Peyer's patch (tissue), 4 donors: Measurements from ENCODE around the gene UTF1. TPM values are rescaled to one million over a fixed set of nuclear protein-coding genes. Genes with fewer than 3 reads are reported as not detected.
"Not testable (repeated sequence)": the region's sequence is repeated elsewhere in the genome, so short reads cannot be mapped to it uniquely, and the experiment has no call there.

ENCODE experiments used
- DNase-seq, 3 donors: peaks; one replicate each; pipeline ENCODE4 v3.0.0-alpha.2; 2017 to 2019
- H3K27ac ChIP-seq, 4 donors: fragments of 200-600 bp; sonication (generic); one replicate each; pipeline ENCODE4 v1.5.1; 2016 to 2019
- H3K27me3 ChIP-seq, 2 donors: fragments of 200-600 bp; sonication (generic); one replicate each; pipeline ENCODE4 v1.5.1; 2019
- H3K36me3 ChIP-seq, 3 donors: fragments of 200-600 bp; sonication (generic); one replicate each; pipeline ENCODE4 v1.5.1; 2016 to 2019
- H3K4me1 ChIP-seq, 4 donors: fragments of 200-600 bp; sonication (generic); one replicate each; pipeline ENCODE4 v1.5.1; 2016 to 2019
- H3K4me3 ChIP-seq, 4 donors: fragments of 200-600 bp; sonication (generic); 1 replicate in 3 of 4; 2 replicates in 1 of 4; pipeline ENCODE4 v1.5.1; 2016 to 2019; ENCODE audit warnings: mild to moderate bottlenecking in 1 of 4
- H3K9me3 ChIP-seq, 4 donors: fragments of 200-600 bp; sonication (generic); one replicate each; pipeline ENCODE4 v1.5.1; 2016 to 2019; ENCODE audit warnings: mild to moderate bottlenecking in 1 of 4
- POLR2A ChIP-seq, 2 donors: fragments of 450-650 bp; IDR thresholded peaks; one replicate each; pipeline ENCODE4 v1.5.1; 2017; ENCODE audit warnings: antibody characterized with exemption in 2 of 2, mild to moderate bottlenecking in 2 of 2, moderate library complexity in 2 of 2
- total RNA-seq, 4 donors: library from RNA; depleted of rRNA; stranded (reverse); fragments of >200 nt; gene quantifications; one replicate each; pipeline ENCODE4 v1.1.0, GENCODE V29; 2016
- TF ChIP-seq, protein P1 (sequence below), 6 experiments: fragments of 450-650 bp in 4 of 6; fragments of 200-600 bp in 2 of 6; sonication (generic) in 1 of 6; IDR thresholded peaks; one replicate each; pipeline ENCODE4 v1.5.1; 2017 to 2019; ENCODE audit warnings: antibody characterized with exemption in 6 of 6, mild to moderate bottlenecking in 3 of 6, moderate library complexity in 1 of 6

UTF1 gene
- total RNA-seq, 4 donors from 2014 or later, result not detected

DNA sequence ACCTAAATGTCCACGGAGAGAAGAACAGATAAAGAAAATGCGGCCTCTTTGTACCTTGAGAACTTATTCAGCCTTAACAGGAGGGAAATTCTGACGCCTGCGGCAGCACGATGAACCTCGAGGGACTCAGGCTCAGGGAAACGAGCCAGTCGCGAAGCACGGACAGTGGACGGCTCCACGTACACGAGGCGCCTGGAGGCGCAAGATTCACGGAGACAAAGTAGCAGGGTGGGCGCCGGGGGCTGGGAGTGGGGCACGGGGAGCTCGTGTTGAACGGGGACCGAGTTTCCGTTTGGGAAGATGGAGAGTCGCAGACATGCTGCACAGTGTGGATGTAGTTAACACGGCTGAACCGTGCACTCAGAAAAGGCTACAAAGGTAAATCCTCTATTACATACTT, 13.2 kb upstream of the UTF1 start:
- DNase-seq, result no peak
- Histone ChIP-seq H3K27ac (no peak overlapping the region), H3K4me1 (no peaks in the 10 kb centered on the region), H3K27me3 (no peaks in the 10 kb centered on the region), H3K36me3 (no peaks in the 10 kb centered on the region), H3K4me3 (no peak overlapping the region), H3K9me3 (no peaks in the 10 kb centered on the region)
- TF ChIP-seq POLR2A (IDR thresholded peaks at IDR 0.05), result no peak
- TF ChIP-seq, protein P1, sequence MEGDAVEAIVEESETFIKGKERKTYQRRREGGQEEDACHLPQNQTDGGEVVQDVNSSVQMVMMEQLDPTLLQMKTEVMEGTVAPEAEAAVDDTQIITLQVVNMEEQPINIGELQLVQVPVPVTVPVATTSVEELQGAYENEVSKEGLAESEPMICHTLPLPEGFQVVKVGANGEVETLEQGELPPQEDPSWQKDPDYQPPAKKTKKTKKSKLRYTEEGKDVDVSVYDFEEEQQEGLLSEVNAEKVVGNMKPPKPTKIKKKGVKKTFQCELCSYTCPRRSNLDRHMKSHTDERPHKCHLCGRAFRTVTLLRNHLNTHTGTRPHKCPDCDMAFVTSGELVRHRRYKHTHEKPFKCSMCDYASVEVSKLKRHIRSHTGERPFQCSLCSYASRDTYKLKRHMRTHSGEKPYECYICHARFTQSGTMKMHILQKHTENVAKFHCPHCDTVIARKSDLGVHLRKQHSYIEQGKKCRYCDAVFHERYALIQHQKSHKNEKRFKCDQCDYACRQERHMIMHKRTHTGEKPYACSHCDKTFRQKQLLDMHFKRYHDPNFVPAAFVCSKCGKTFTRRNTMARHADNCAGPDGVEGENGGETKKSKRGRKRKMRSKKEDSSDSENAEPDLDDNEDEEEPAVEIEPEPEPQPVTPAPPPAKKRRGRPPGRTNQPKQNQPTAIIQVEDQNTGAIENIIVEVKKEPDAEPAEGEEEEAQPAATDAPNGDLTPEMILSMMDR (IDR thresholded peaks at IDR 0.05), result no peak

DNA sequence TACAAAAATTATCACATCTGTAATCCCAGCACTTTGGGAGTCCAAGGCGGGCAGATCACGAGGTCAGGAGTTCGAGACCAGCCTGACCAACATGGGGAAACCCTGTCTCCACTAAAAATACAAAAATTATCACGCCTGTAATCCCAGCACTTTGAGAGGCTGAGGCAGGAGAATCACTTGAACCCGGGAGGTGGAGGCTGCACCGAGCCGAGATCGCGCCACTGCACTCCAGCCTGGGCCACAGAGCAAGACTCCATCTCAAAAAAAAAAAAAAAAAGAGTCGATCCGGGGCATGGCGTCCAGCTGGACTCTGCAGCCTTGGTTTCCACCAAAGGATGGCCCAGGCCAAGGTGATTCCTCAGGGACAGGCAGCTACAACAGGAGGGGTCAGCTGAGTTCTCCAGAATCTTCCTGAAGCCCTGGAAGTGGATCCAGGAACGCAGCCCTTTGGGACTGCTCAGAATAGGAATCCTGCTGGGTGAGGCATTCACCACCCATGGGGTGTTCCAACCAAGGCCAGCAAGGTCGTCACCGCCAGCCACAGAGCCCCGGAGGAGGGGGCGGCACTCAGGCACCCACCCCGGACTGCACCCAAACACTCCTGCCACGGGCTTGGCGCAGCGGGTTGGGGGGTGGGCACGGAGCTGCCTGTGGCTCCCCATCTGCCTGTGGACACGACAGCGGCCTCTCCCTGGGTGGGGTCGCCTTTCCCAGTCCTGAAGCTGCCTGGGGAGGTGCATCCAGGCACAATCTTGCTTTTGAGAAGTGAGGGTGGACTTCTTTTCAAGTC, 12.0 kb upstream of the UTF1 start:
- Histone ChIP-seq H3K27me3 (no peaks in the 10 kb centered on the region), H3K36me3 (no peaks in the 10 kb centered on the region), H3K4me1 (no peaks in the 10 kb centered on the region), H3K4me3 (no peak overlapping the region), H3K9me3 (no peaks in the 10 kb centered on the region), H3K27ac (no peak overlapping the region)
- DNase-seq, result no peak
- TF ChIP-seq POLR2A (IDR thresholded peaks at IDR 0.05), result no peak
- TF ChIP-seq, protein P1 (IDR thresholded peaks at IDR 0.05), result no peak

DNA sequence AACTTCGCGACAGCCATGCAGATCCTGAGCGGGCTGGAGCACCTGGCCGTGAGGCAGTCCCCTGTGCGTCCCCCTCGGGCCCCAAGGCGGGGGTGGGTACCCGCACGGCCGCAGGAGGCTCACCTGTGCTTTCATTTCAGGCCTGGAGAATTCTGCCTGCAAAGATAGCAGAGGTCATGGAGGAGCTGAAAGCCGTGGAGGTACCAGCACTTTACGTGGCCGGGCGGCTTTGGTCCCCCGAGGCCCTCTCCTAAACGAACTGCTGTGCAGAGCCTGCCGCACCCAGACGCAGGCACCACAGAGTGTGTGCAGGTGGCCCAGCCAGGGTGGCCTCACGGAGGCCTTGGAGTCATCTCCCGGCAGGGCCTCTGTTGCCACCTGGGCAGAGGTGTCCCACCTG, 11.1 kb upstream of the UTF1 start:
- H3K27me3 ChIP-seq, result no peaks in the 10 kb centered on the region
- no peaks in the 10 kb centered on the region for H3K9me3 ChIP-seq
- no peak overlapping the region for H3K27ac ChIP-seq
- H3K4me1 ChIP-seq, result no peaks in the 10 kb centered on the region
- no peak overlapping the region for H3K4me3 ChIP-seq
- H3K36me3 ChIP-seq, result no peaks in the 10 kb centered on the region
- no peak for TF ChIP-seq POLR2A (IDR thresholded peaks at IDR 0.05)
- TF ChIP-seq, protein P1 (IDR thresholded peaks at IDR 0.05), result no peak
- DNase-seq, result no peak

DNA sequence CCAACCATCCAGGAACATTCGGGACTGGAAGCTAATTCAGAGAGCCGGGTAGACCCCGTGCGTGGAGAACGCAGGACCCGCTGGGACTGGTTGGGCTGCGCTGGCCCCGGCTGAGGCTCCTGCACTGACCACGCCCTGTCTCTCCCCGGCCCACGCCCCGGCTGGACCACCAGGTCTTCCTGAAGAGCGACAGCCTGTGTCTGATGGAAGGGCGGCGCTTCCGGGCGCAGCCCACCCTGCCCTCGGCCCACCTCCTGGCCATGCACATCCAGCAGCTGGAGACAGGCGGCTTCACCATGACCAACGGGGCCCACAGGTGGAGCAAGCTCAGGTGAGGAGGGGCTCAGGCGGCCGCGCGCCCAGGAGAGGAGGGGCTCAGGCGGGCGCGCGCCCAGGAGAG, 10.2 kb upstream of the UTF1 start:
- DNase-seq, result no peak
- Histone ChIP-seq H3K36me3 (no peaks in the 10 kb centered on the region), H3K27ac (no peak overlapping the region), H3K27me3 (no peaks in the 10 kb centered on the region), H3K4me3 (no peak overlapping the region), H3K9me3 (no peaks in the 10 kb centered on the region), H3K4me1 (no peaks in the 10 kb centered on the region)
- TF ChIP-seq POLR2A (IDR thresholded peaks at IDR 0.05), result no peak
- TF ChIP-seq, protein P1 (IDR thresholded peaks at IDR 0.05), result no peak

GRCh38 chr10:133221331-133221730, 8.7 kb upstream of the UTF1 start:
- H3K27me3 ChIP-seq, result no peaks in the 10 kb centered on the region
- TF ChIP-seq, protein P1 (IDR thresholded peaks at IDR 0.05), result no peak
- TF ChIP-seq POLR2A (IDR thresholded peaks at IDR 0.05), result no peak
- H3K9me3 ChIP-seq, result no peaks in the 10 kb centered on the region
- no peaks in the 10 kb centered on the region for H3K4me1 ChIP-seq
- no peak overlapping the region for H3K27ac ChIP-seq
- H3K4me3 ChIP-seq, result no peak overlapping the region
- H3K36me3 ChIP-seq, result no peaks in the 10 kb centered on the region
- no peak for DNase-seq

DNA sequence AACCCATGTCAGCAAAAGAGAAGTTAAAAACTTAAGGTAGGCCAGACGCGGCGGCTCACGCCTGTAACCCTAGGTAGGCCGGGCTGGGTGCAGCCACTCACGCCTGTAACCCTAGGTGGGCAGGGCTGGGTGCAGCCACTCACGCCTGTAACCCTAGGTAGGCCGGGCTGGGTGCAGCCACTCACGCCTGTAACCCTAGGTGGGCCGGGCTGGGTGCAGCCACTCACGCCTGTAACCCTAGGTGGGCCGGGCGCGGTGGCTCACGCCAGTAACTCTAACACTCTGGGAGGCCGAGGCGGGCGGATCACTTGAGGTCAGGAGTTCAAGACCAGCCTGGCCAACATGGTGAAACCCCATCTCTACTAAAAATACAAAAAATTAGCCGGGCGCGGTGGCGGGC, 8.3 kb upstream of the UTF1 start:
- H3K4me1 ChIP-seq, DNase-seq, H3K36me3 ChIP-seq, H3K27me3 ChIP-seq, H3K27ac ChIP-seq, H3K4me3 ChIP-seq, H3K9me3 ChIP-seq: not testable (repeated sequence)
